A549 (cell line): Measurements from ENCODE around the gene SPRED3. TPM values are rescaled to one million over a fixed set of nuclear protein-coding genes. Genes with fewer than 3 reads are reported as not detected.

Source experiments
- ATAC-seq, 2 experiments: fragments of 200-7000 bp in 1 of 2; fragments of >200 bp in 1 of 2; cut with Nextera tagmentation in 1 of 2; cut with Tn5 transposase in 1 of 2; 3 replicates each; pipeline versions ENCODE4 v1.8.0 to v1.9.1; 2018 to 2020; ENCODE audit warnings: mild to moderate bottlenecking in 1 of 2, moderate library complexity in 1 of 2
- CTCF ChIA-PET: fragments of 300-600 bp; sonication (Branson Sonifier 250); formaldehyde crosslinking; extraction: SDS; loops from one replicate; lab custom pipeline; 2021; ENCODE audit warnings: antibody characterized with exemption, inconsistent platforms; lab: Yijun Ruan, JAX
- POLR2A ChIA-PET: fragments of 350-600 bp; formaldehyde crosslinking; extraction: SDS; loops from one replicate; lab custom pipeline; 2021; ENCODE audit warnings: antibody characterized with exemption, inconsistent platforms; lab: Yijun Ruan, JAX
- DNase-seq, 2 experiments: peaks; one replicate each; pipeline versions ENCODE4 v3.0.0 to v3.0.0-alpha.2; 2011 to 2016; ENCODE audit warnings: low read depth in 1 of 2, low spot score in 1 of 2
- FAIRE-seq: peaks from 2 replicates; lab custom pipeline; 2011; peaks lifted over from hg19 to GRCh38; lab: Jason Lieb, UNC
- H3K27ac ChIP-seq, 2 experiments: fragments of >200 bp; sonication (Bioruptor Twin); formaldehyde crosslinking; 3 replicates each; pipeline ENCODE4 v1.5.1; 2016 to 2017
- H3K4me1 ChIP-seq: fragments of >200 bp; sonication (Bioruptor Twin); formaldehyde crosslinking; 3 replicates; pipeline ENCODE4 v1.6.1; 2016
- H3K4me2 ChIP-seq: fragments of >200 bp; sonication (Bioruptor Twin); formaldehyde crosslinking; 3 replicates; pipeline ENCODE4 v1.6.1; 2016
- H3K4me3 ChIP-seq: fragments of >200 bp; sonication (Bioruptor Twin); formaldehyde crosslinking; 3 replicates; pipeline ENCODE4 v1.5.1; 2016
- H3K9me3 ChIP-seq: fragments of >200 bp; sonication (Bioruptor Twin); formaldehyde crosslinking; 3 replicates; pipeline ENCODE4 v1.6.1; 2016
- CBX2 ChIP-seq: fragments of 200-600 bp; sonication (generic); IDR thresholded peaks from 2 replicates; pipeline ENCODE4 v1.6.1; 2016; ENCODE audit warnings: low read depth, mild to moderate bottlenecking, borderline replicate concordance
- CBX8 ChIP-seq: fragments of 200-600 bp; sonication (generic); IDR thresholded peaks from 2 replicates; pipeline ENCODE4 v1.6.1; 2016
- CHD2 ChIP-seq: fragments of 150-350 bp; IDR thresholded peaks from 2 replicates; pipeline ENCODE4 v1.6.1; 2014; ENCODE audit warnings: low read length; ENCODE audit not compliant: partially characterized antibody
- CHD4 ChIP-seq: fragments of 200-600 bp; sonication (generic); IDR thresholded peaks from 2 replicates; pipeline ENCODE4 v1.6.1; 2016; ENCODE audit warnings: antibody characterized with exemption, mild to moderate bottlenecking, borderline replicate concordance
- E2F6 ChIP-seq: IDR thresholded peaks from 2 replicates; pipeline ENCODE4 v1.6.1; 2012; ENCODE audit warnings: low read depth, borderline replicate concordance
- ELK1 ChIP-seq: fragments of 150-350 bp; IDR thresholded peaks from 2 replicates; pipeline ENCODE4 v1.6.1; 2014; ENCODE audit warnings: low read depth, mild to moderate bottlenecking, low read length
- ESRRA ChIP-seq: fragments of 150-350 bp; IDR thresholded peaks from 2 replicates; pipeline ENCODE4 v1.6.1; 2014; ENCODE audit warnings: mild to moderate bottlenecking, low read length, borderline replicate concordance
- GATA3 ChIP-seq: IDR thresholded peaks from 2 replicates; pipeline ENCODE4 v1.6.1; 2012; ENCODE audit warnings: borderline replicate concordance
- HDAC2 ChIP-seq: fragments of 200-600 bp; sonication (generic); IDR thresholded peaks from 2 replicates; pipeline ENCODE4 v1.6.1; 2016
- HMGXB4 ChIP-seq: fragments of 250-450 bp; sonication (Bioruptor Pico); IDR thresholded peaks from 2 replicates; pipeline ENCODE4 v1.5.0; 2021; ENCODE audit warnings: mild to moderate bottlenecking, moderate library complexity, borderline replicate concordance
- HOXA7 ChIP-seq: fragments of 250-450 bp; sonication (Bioruptor Pico); IDR thresholded peaks from 2 replicates; pipeline ENCODE4 v1.5.0; 2020; ENCODE audit warnings: mild to moderate bottlenecking, moderate library complexity
- JUNB ChIP-seq: fragments of >200 bp; sonication (Bioruptor Twin); formaldehyde crosslinking; IDR thresholded peaks from 2 replicates; pipeline ENCODE4 v1.6.1; 2016
- NFE2L2 ChIP-seq: fragments of 150-350 bp; conservative IDR thresholded peaks from 2 replicates; pipeline ENCODE4 v1.6.1; 2014; ENCODE audit warnings: low read length
- NPAS2 ChIP-seq: fragments of 250-450 bp; sonication (Bioruptor Pico); IDR thresholded peaks from 2 replicates; pipeline ENCODE4 v1.8.0; 2022; ENCODE audit warnings: mild to moderate bottlenecking, moderate library complexity, borderline replicate concordance
- NR3C1 ChIP-seq: fragments of >200 bp; sonication (Bioruptor Twin); formaldehyde crosslinking; IDR thresholded peaks from 3 replicates; pipeline ENCODE4 v1.6.1; 2017
- POLR2A ChIP-seq: IDR thresholded peaks from 2 replicates; pipeline ENCODE4 v1.6.1; 2012; ENCODE audit warnings: mild to moderate bottlenecking, low read length
- RCOR1 ChIP-seq: fragments of 150-350 bp; IDR thresholded peaks from 2 replicates; pipeline ENCODE4 v1.6.1; 2014; ENCODE audit warnings: antibody characterized with exemption, low read length, low read depth
- SMC3 ChIP-seq: fragments of >200 bp; sonication (Bioruptor Twin); formaldehyde crosslinking; IDR thresholded peaks from 3 replicates; pipeline ENCODE4 v1.6.1; 2018; ENCODE audit warnings: inconsistent platforms
- TP53 ChIP-seq: fragments of 250-450 bp; sonication (Bioruptor Pico); IDR thresholded peaks from 2 replicates; pipeline ENCODE4 v1.5.0; 2021; ENCODE audit warnings: mild to moderate bottlenecking, moderate library complexity
- USF2 ChIP-seq: fragments of 450-650 bp; IDR thresholded peaks from 2 replicates; pipeline ENCODE4 v1.6.1; 2014; ENCODE audit warnings: antibody characterized with exemption
- ZFP36 ChIP-seq: fragments of 450-650 bp; IDR thresholded peaks from 2 replicates; pipeline ENCODE4 v1.6.1; 2014; ENCODE audit warnings: borderline replicate concordance; ENCODE audit not compliant: partially characterized antibody
- ZNF302 ChIP-seq: fragments of 250-450 bp; sonication (Bioruptor Pico); IDR thresholded peaks from 2 replicates; pipeline ENCODE4 v1.9.0; 2021; ENCODE audit warnings: inconsistent platforms, mild to moderate bottlenecking, moderate library complexity
- WGBS: methylation state at CpG from one replicate; pipeline ENCODE4 v1.1.6; 2017; ENCODE audit errors: missing lambda C conversion rate; 5-methylcytosine and 5-hydroxymethylcytosine counted together
- polyA plus RNA-seq, 4 experiments: library from polyadenylated mRNA; depleted of rRNA in 3 of 4; stranded (reverse); fragments of >200 nt; fragmentation: RNase III in 1 of 4; extraction: RNeasy Plus Mini Kit Qiagen cat#74134 plus additional on column Dnase treatment in 1 of 4; gene quantifications; 2 replicates in 3 of 4; 3 replicates in 1 of 4; pipeline ENCODE4 v1.2.3, GENCODE V29; 2011 to 2017

The SPRED3 gene
- polyA plus RNA-seq, 2 of the 4 experiments (the other 2 are of a cell fraction) = 2.8 to 3.0 TPM

- no peak for TF ChIP-seq JUNB
- peak; percentile 99 for TF ChIP-seq E2F6
- peak; percentile 96 for TF ChIP-seq SMC3
- TF ChIP-seq CHD2 = no peak
- TF ChIP-seq, all 56 proteins: peak for 22
These were observed 14.6 kb downstream of the SPRED3 start, which contains the start of gene FAM98C (continued) for GRCh38 chr19:38402967-38403674.

GRCh38 chr19:38404858-38405257 lies 16.4 kb downstream of the SPRED3 start:
- Histone ChIP-seq H3K9me3 (no peaks in the 10 kb centered on the region), H3K4me2 (no peak overlapping the region), H3K27ac (no peak overlapping the region), H3K4me1 (peaks cover 10% of the 10 kb centered on the region), H3K4me3 (no peak overlapping the region)
- TF ChIP-seq ZFP36 (no peak), NFE2L2 (no peak), NR3C1 (no peak), USF2 (no peak), ZNF302 (CRISPR knock-in tag) (no peak), HOXA7 (no peak), ESRRA (no peak), CBX2 (no peak), HDAC2 (no peak)
- 93% methylated on average over 6 of the region's 6 CpGs for WGBS
- ChIA-PET CTCF (interaction anchor here (0.5 to 14.1 kb wide), 22 partner anchors 9 to 572 kb away, joined by 3 to 254 read pairs (median 21); partner anchors contain the start of genes EIF3K, GGN, MAP4K1 and MRPS12), POLR2A (interaction anchor here (1.0 kb wide), 1 partner anchor 228 kb away, joined by 3 read pairs; no protein-coding TSS in a partner anchor)
- DNase-seq (no peak), ATAC-seq (no peak), FAIRE-seq (no peak)

- no peak for FAIRE-seq
- H3K4me1 ChIP-seq = peaks cover 10% of the 10 kb centered on the region
- TF ChIP-seq HMGXB4 (CRISPR knock-in tag) (no peak), CHD4 (no peak), NPAS2 (CRISPR knock-in tag) (no peak), GATA3 (no peak), POLR2A (no peak), RCOR1 (no peak), SMC3 (no peak), ELK1 (no peak), JUNB (no peak), CBX8 (no peak), TP53 (CRISPR knock-in tag) (no peak)
- TF ChIP-seq, all 56 proteins: peak for 0
- Histone ChIP-seq H3K4me3 (no peak overlapping the region), H3K4me2 (no peak overlapping the region), H3K9me3 (no peaks in the 10 kb centered on the region), H3K27ac (no peak overlapping the region)
- ATAC-seq = no peak
- 91% methylated on average over 8 of the region's 8 CpGs for WGBS
- POLR2A ChIA-PET = interaction anchor here (1.0 kb wide), 1 partner anchor 227 kb away, joined by 3 read pairs; no protein-coding TSS in a partner anchor
- CTCF ChIA-PET = interaction anchor here (0.8 to 14.1 kb wide), 16 partner anchors 9 to 526 kb away, joined by 3 to 254 read pairs (median 30); partner anchors contain the start of genes GGN, MRPS12, NFKBIB and RASGRP4
- no peak for DNase-seq
These were observed 16.8 kb downstream of the SPRED3 start for GRCh38 chr19:38405276-38405675.
